G401.6 (cell line): ENCODE results near the gene CAMTA1.
"Not testable (repeated sequence)": the region's sequence is repeated elsewhere in the genome, so short reads cannot be mapped to it uniquely, and the experiment has no call there.

Experiments used
- FAIRE-seq: peaks from 2 replicates; lab custom pipeline; 2012; peaks lifted over from hg19 to GRCh38; lab: Jason Lieb, UNC

The CAMTA1 gene

GRCh38 chr1:7315946-7316345 is 530.7 kb downstream of the CAMTA1 start:
- FAIRE-seq, result no peak

GRCh38 chr1:7317888-7318287 is 532.6 kb downstream of the CAMTA1 start:
- no peak for FAIRE-seq

- no peak for FAIRE-seq
Measured at GRCh38 chr1:7319196-7319595, 533.9 kb downstream of the CAMTA1 start.

- FAIRE-seq, result no peak
Measured at GRCh38 chr1:7320661-7321060, 535.4 kb downstream of the CAMTA1 start.

- no peak for FAIRE-seq
Measured at GRCh38 chr1:7322283-7322785, 537.1 kb downstream of the CAMTA1 start.

- no peak for FAIRE-seq
Measured at GRCh38 chr1:7322912-7323311, 537.7 kb downstream of the CAMTA1 start.

GRCh38 chr1:7325254-7325653 is 540.0 kb downstream of the CAMTA1 start:
- no peak for FAIRE-seq

- no peak for FAIRE-seq
Measured at GRCh38 chr1:7326366-7326765, 541.1 kb downstream of the CAMTA1 start.

GRCh38 chr1:7327849-7328248 is 542.6 kb downstream of the CAMTA1 start:
- peak; percentile 27 for FAIRE-seq

GRCh38 chr1:7329868-7330615 is 544.8 kb downstream of the CAMTA1 start:
- no peak for FAIRE-seq

GRCh38 chr1:7330726-7331125 is 545.5 kb downstream of the CAMTA1 start:
- not testable (repeated sequence) for FAIRE-seq

GRCh38 chr1:7331926-7332535 is 546.8 kb downstream of the CAMTA1 start:
- no peak for FAIRE-seq

- FAIRE-seq, result no peak
Measured at GRCh38 chr1:7333094-7333493, 547.8 kb downstream of the CAMTA1 start.

GRCh38 chr1:7333620-7334019 is 548.4 kb downstream of the CAMTA1 start:
- FAIRE-seq, result no peak

- no peak for FAIRE-seq
Measured at GRCh38 chr1:7334475-7335035, 549.3 kb downstream of the CAMTA1 start.

- FAIRE-seq, result no peak
Measured at GRCh38 chr1:7335224-7335879, 550.1 kb downstream of the CAMTA1 start.

- no peak for FAIRE-seq
Measured at GRCh38 chr1:7338439-7338838, 553.2 kb downstream of the CAMTA1 start.

- FAIRE-seq, result no peak
Measured at GRCh38 chr1:7339014-7339413, 553.8 kb downstream of the CAMTA1 start.

GRCh38 chr1:7339953-7340352 is 554.7 kb downstream of the CAMTA1 start:
- FAIRE-seq, result no peak

- no peak for FAIRE-seq
Measured at GRCh38 chr1:7341145-7341905, 556.1 kb downstream of the CAMTA1 start.

- FAIRE-seq, result no peak
Measured at GRCh38 chr1:7343882-7344281, 558.6 kb downstream of the CAMTA1 start.

- FAIRE-seq, result no peak
Measured at GRCh38 chr1:7344299-7344698, 559.0 kb downstream of the CAMTA1 start.
